ENCODE results near the gene ITGAL.

DNA sequence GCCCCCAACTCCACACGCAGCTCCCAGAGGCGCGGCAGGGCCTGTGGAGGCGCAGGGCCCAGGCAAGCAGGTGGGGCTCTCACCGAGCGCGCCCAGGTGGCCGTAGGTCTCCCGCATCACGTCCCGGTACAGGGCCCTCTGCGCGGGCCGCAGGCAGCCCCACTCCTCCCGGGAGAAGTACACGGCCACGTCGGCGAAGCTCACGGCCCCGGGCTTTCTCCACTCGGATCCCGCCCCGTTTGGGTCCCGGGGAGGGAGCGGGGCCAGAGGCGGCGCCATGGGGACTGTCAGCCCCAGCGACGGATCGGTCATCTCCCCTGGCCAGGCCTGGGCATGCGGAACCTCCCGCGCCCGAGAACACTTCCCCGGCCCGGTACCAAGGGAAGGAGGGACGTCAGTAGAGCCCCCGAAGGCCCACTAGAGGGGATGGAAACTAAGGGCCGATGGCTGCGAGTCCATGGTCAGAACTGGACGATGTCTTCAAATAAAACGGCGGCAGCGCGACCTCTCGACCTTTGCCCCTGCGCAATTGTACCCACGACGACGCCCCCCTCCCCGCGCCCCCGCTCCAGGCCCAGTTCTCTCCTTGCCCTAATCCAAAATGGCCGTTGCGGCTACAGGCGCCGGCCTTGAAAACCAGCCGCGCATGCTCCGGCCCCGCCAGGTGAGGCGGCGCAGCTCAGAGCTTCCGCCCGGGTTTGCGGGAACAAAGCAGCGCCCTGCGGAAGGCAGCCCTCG lies 62.0 kb downstream of the ITGAL start, which contains the start of gene ZNF747:
- TF ChIP-seq, protein P1, sequence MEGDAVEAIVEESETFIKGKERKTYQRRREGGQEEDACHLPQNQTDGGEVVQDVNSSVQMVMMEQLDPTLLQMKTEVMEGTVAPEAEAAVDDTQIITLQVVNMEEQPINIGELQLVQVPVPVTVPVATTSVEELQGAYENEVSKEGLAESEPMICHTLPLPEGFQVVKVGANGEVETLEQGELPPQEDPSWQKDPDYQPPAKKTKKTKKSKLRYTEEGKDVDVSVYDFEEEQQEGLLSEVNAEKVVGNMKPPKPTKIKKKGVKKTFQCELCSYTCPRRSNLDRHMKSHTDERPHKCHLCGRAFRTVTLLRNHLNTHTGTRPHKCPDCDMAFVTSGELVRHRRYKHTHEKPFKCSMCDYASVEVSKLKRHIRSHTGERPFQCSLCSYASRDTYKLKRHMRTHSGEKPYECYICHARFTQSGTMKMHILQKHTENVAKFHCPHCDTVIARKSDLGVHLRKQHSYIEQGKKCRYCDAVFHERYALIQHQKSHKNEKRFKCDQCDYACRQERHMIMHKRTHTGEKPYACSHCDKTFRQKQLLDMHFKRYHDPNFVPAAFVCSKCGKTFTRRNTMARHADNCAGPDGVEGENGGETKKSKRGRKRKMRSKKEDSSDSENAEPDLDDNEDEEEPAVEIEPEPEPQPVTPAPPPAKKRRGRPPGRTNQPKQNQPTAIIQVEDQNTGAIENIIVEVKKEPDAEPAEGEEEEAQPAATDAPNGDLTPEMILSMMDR (IDR thresholded peaks at IDR 0.05; ENCODE audit: low read length), result 0 out of 2 replicates have a peak, but pooled peaks have one; percentile 12
- TF ChIP-seq EZH2phosphoT487 (IDR thresholded peaks at IDR 0.05; ENCODE audit: low read length), result no peak
- no peak for TF ChIP-seq EZH2 (optimal IDR thresholded peaks at IDR 0.05; ENCODE audit: low read depth, low read length)

Data from MM.1S (cell line).